Activated CD4-positive, alpha-beta T cell treated with anti-CD3 and anti-CD28 coated beads, Interleukin-2, amount 50 U/mL, for 16 hours (primary cell): ENCODE measurements around the gene ATG10.
A peak's percentile ranks its signal among the peaks of the same experiment; 100 is the strongest.

Source experiments
- DNase-seq: peaks from one replicate; pipeline ENCODE4 v3.0.0-alpha.2; 2020

The ATG10 gene

GRCh38 chr5:82168294-82168693, 196.5 kb downstream of the ATG10 start:
- DNase-seq: no peak

DNA sequence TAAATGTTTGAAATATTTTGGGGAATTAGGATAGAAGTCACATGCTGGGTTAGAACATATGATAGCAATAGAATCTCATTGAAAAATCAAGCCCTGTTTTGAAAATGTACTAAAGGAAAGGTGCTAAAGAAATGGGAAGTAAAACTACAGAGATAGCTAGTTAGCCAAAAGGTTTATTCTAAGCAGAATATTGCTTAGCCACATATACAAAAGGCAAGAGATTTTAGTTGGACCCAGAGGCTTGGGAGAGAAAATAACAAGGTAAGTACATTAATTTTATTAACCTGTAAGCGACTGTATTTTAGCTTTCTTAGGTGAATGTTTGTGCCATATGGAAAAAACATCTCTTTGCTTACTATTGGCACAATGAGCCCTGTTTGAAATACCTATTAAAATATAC, 198.1 kb downstream of the ATG10 start:
- DNase-seq: no peak

GRCh38 chr5:82174128-82174918, 202.5 kb downstream of the ATG10 start:
- peak; percentile 72 for DNase-seq

DNA sequence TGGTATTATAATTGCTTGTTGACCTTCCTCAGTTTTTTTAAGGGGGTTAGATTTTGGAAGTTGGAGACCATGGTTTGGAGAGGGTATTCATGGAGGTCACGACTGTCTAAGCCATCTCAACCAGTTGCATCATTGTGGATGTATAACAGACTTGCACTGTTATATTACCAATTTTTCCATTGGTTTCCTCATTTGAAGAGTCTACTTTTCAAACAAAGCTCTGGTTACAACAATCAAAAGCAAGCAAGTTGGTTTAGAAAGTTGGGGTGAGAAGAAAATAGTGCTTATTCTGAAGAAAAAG, 203.0 kb downstream of the ATG10 start:
- no peak for DNase-seq

- DNase-seq: no peak
These were observed 204.4 kb downstream of the ATG10 start for GRCh38 chr5:82176115-82176814.

GRCh38 chr5:82178378-82178777, 206.6 kb downstream of the ATG10 start:
- DNase-seq: no peak

DNA sequence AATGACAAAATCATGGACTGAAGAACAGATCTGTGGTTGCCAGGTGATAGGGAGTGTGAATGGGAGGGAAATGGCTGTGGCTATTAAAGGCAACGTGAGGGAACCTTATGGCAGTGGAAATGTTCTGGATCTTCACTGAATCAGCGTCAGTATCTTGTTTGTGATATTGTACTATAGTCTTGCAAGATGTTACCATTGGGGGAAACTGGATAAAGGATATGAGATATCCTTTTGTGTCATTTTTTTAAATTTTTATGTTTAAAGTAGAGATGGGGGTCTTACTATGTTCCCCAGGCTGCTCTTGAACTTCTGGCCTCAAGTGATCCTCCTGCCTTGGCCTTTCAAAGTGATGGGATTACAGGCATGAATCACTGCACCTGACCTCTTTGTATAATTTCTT, 210.8 kb downstream of the ATG10 start:
- DNase-seq: no peak

- DNase-seq: peak; percentile 66
These were observed 212.0 kb downstream of the ATG10 start for GRCh38 chr5:82183828-82184227.

DNA sequence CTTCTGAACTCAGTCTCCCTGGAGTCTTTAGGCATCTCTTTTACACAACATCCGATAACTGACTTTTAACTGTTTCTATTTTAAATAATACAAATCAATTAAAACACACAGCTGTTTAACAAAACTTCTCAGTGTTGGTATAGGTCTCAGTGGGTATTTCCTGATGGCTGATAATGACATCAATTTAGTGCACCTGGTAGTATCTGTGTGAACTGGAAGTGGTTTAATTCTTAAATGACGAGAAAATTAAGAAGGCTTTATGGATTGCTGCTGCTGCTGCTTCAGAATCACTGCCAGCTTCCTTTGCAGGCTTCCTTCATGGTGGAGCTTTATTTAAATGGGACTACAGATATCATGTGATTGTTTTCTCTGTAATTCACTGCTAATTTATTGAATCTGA, 214.0 kb downstream of the ATG10 start:
- DNase-seq: no peak

- no peak for DNase-seq
These were observed 225.7 kb downstream of the ATG10 start for GRCh38 chr5:82197550-82197949.

DNA sequence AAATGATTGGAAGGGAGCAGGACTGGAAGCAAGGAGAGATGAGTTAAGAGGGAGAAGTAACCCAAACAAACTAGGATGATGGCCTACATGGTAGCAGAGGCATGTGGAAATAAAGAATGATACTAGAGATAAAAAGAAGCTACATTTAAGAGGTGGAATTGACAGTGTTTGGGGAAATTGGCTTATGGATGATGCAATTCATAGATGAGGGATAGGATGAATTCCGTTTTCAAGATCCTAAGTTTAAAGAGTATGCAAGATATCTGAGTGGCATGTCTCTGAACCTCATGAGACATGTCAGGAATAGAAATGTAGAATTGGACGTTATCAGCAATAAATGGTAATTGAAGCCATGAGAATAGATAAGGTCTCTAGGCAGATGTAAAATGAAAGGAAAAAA, 232.7 kb downstream of the ATG10 start:
- no peak for DNase-seq

DNA sequence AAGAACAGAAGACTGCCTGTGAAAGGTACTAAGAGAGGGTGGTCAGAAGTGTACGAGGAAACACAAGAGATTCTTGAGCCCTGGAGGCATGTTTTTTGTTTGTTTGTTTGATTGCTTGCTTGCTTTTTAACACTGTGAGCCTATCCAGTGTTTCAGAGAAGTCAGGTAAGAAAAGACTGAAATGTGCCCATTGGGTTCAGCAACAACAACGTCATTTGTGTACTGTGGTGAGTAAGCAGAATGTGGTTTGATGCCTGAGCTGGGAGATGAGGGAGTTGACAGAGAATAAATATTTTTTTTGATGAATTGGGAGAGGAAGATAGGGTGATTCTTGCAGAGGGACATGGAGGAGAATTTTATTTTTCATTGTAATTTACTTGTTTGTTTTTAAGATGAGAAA, 233.2 kb downstream of the ATG10 start:
- no peak for DNase-seq

GRCh38 chr5:82208371-82208770, 236.5 kb downstream of the ATG10 start:
- DNase-seq: no peak

DNA sequence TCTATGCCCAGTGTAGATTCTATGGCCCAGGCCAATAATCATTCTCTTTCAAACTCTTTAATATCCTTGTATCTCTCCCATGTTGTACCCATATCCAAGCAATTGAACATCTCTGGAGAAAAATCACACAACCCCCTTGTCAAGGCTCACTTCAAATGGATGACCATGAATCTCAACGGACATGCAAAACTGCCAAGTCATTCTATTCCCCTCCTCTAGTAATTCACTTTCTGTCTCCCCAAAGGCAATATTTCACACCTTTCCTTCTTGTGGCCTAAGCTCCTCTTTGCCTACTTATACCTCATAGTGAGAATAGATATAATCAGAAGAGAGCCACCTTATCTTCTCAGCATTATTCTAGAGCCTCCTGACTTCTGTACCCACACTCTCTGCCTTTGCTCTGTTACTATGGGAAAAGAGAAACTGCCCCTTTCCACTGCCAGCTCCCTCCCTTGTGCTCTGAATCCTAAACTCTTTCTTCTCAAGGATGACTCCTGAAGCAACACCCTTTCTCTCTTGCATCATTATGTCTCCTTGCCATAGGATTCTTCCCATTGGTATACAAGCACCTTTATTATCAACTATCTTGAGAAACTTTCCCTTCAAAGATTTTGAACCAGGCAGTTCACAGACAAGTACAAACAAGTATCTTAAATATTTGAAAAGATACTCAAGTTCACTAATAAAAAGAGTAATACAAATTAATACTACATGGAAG, 240.2 kb downstream of the ATG10 start:
- DNase-seq: no peak

DNA sequence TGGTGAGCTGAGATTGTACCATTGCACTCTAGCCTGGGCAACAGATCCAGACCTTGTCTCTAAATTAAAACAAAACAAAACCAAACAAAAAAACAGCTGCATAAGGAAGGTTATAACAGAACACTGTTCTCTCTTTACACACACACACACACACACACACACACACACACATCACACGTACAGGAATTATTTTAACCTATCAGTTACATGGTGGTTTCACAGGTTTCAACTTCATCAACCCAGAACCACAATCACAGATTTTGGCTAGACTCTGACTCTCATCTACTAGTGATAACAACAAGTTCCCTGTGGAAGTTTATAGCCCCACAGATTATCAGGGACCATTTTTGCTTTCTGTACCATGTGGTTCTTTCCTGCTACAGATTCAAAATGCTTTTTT, 246.1 kb downstream of the ATG10 start:
- DNase-seq: no peak

DNA sequence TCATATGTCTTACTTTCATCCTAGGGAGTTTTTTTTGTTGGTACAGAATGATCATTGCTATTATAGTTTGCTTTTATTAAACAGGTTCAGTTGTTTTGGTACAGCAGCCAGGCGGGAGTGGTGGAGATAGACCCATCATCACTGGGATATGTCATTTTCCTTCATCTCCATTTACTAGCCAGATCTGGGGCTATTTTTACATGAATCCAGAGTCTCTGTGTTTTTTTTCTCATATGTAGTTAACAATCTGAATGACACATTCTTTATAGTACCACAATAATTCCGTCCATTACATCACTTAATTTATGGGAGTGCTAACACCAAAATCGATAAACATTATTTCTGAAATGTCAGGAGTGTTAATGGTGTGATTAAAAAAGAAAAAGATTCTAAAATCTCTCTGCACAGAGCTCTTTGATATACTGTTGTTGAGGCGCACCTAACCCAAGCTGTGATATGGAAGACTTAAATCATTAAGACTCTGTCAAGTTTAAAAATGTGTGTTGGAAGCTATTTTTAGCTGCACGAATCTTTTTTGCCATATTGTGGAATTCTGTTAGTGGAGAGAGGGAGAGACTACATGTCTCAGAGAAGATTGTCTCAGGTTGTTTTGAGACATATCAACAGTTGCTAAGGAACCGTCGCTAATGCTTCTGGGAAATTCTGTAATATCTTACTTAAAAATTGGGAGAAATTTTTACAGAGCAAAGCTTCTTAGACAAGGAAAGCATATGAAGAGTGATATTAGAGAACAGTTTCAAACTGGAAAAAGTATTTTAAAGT, 246.7 kb downstream of the ATG10 start:
- no peak for DNase-seq

- no peak for DNase-seq
These were observed 249.2 kb downstream of the ATG10 start for GRCh38 chr5:82221020-82221419.

DNA sequence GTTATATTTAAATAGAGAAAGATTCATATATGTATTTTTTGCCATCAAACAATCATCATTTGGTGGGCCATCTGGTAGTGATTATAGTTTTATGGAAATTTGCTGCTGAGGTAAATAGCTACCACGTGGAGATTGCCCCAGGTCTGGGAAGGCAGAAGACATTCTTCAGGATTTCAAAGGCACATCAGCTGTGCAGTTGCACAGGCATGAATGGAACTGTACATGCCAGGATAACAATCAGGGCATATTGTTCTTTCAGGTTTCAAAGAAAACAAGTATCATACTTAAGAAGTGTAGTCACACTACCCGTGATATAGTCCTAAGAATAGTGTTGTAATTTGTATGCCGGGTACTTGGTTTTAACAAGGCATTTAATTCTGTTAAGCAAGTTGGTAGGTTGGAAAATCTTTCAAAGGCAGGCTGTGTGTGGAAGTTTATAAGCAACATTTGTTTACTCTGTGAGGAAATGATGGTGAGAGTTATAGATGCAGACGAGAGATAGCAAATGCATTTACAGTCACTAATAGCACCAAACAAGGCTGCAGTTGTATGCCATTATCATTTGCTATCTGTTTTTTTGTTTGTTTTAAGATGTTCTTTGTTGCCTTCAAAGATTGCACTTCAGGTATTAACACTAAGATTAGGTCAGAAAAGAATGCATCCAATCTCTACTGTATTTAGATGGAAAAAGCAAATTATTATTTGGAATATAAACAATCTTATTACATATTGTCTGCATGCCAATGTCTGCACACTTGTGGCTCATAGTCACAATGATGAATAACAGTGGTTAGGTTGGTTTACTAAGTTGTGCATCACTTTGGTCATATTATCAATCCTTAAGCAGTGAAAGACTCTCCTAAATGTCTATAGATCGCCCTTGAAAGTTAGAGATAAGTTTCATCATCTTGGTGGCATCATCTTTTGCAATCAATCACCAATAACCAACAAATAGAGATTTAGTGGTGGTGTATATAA, 251.1 kb downstream of the ATG10 start:
- no peak for DNase-seq

- DNase-seq: peak; percentile 71
These were observed 253.8 kb downstream of the ATG10 start for GRCh38 chr5:82225525-82226172.

DNA sequence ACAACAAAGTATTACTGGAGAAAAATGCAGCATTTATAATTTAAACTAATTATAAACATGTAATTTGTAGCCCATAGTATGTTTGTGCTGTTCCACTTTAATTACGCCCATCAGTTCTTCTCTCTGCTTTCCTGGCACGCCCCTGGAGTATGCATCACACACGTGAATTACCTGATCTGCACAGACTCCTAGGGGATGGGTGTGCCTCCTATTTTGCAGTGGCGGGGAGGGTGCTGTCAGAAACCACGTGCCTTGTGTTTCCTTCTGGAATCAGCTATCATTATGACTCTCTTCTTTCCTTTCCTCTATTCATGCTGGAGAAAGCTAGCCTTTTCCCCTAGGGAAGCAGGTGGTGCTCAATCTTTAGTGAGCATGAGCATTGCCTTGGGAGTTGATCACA, 263.1 kb downstream of the ATG10 start:
- no peak for DNase-seq

DNA sequence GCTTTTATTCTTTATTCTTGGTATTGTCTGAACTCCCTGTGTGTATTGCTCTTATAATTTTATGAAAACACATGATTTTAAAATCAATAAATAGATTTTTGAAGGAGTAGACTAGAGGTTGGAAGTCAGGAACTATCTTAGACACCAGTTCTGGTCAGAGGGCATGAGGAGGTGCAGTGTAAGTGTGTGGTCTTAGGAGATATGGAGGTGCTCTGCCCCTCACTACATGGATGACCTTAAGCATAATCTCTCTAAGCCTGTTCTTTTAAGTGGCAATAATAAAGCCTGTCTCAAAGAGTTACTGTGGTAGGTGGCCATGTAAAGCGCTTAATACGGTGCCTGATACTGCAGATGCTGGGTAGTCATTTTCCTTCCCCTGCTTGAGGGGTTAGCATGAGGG, 272.3 kb downstream of the ATG10 start:
- no peak for DNase-seq
